Neural crest cell (in vitro differentiated cells): ENCODE results near the gene TTC23. TPM values are rescaled to one million over a fixed set of nuclear protein-coding genes. Genes with fewer than 3 reads are reported as not detected.

Experiments used
- DNase-seq: peaks from one replicate; pipeline ENCODE4 v3.0.0; 2021; ENCODE audit warnings: low read depth, mixed read lengths, low spot score
- H3K27ac Mint-ChIP-seq: one replicate; pipeline ENCODE4 v1.8.0; 2021; ENCODE audit warnings: mild to moderate bottlenecking, mixed read lengths; ENCODE audit not compliant: unreplicated experiment
- H3K27me3 Mint-ChIP-seq: 2 replicates; pipeline ENCODE4 v1.8.0; 2021; ENCODE audit warnings: low read depth, mild to moderate bottlenecking, mixed read lengths
- H3K36me3 Mint-ChIP-seq: 2 replicates; pipeline ENCODE4 v1.8.0; 2021; ENCODE audit warnings: low read depth, mild to moderate bottlenecking, mixed read lengths
- H3K4me1 Mint-ChIP-seq: 2 replicates; pipeline ENCODE4 v1.8.0; 2021; ENCODE audit warnings: mixed read lengths
- H3K4me3 Mint-ChIP-seq: one replicate; pipeline ENCODE4 v1.8.0; 2021; ENCODE audit warnings: mild to moderate bottlenecking, mixed read lengths
- H3K9me3 Mint-ChIP-seq: 2 replicates; pipeline ENCODE4 v1.8.0; 2021; ENCODE audit warnings: mixed read lengths
- total RNA-seq: library from RNA; stranded (reverse); gene quantifications from 2 replicates; pipeline ENCODE4 v1.2.1, GENCODE V29; 2021
- TF ChIP-seq, protein P1 (sequence below): fragments of 200-600 bp; sonication (generic); conservative IDR thresholded peaks from 2 replicates; pipeline ENCODE4 v1.5.0; 2021; ENCODE audit warnings: antibody characterized with exemption, mild to moderate bottlenecking

TTC23 gene
- total RNA-seq, 1 donor from 2014 or later, result 25.7 TPM

DNA sequence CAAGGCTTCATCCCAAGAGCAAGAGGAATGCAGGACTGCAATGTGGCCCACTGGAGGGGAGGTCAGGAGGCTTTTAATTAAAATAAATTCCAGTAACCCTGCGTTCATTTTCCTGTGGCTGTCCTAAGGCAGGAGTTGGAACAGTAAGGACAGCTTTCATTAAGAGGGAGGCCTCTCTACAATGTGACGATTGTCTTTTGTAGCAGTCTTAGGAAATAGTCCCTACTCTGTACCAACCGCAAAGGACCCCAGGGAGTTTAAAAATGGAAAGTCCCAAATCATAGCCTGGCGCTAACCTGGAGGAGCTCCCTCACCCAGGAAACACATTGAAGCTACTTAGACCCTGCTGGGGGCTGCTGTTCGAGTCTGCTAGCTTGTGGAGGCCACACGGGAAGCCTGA lies 81.7 kb downstream of the TTC23 start:
- Mint-ChIP-seq H3K27ac (peak overlapping the region; percentile 15), H3K9me3 (no peaks in the 10 kb centered on the region), H3K4me1 (peaks cover 9% of the 10 kb centered on the region), H3K36me3 (peaks cover 8% of the 10 kb centered on the region), H3K27me3 (no peaks in the 10 kb centered on the region), H3K4me3 (peak overlapping the region; percentile 15)
- DNase-seq, result no peak
- TF ChIP-seq, protein P1, sequence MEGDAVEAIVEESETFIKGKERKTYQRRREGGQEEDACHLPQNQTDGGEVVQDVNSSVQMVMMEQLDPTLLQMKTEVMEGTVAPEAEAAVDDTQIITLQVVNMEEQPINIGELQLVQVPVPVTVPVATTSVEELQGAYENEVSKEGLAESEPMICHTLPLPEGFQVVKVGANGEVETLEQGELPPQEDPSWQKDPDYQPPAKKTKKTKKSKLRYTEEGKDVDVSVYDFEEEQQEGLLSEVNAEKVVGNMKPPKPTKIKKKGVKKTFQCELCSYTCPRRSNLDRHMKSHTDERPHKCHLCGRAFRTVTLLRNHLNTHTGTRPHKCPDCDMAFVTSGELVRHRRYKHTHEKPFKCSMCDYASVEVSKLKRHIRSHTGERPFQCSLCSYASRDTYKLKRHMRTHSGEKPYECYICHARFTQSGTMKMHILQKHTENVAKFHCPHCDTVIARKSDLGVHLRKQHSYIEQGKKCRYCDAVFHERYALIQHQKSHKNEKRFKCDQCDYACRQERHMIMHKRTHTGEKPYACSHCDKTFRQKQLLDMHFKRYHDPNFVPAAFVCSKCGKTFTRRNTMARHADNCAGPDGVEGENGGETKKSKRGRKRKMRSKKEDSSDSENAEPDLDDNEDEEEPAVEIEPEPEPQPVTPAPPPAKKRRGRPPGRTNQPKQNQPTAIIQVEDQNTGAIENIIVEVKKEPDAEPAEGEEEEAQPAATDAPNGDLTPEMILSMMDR, result no peak

GRCh38 chr15:99167201-99167600 lies 82.2 kb downstream of the TTC23 start:
- TF ChIP-seq, protein P1, result no peak
- H3K27me3 Mint-ChIP-seq, result no peaks in the 10 kb centered on the region
- H3K4me3 Mint-ChIP-seq, result peak overlapping the region; percentile 15
- H3K9me3 Mint-ChIP-seq, result no peaks in the 10 kb centered on the region
- peaks cover 10% of the 10 kb centered on the region for H3K36me3 Mint-ChIP-seq
- H3K4me1 Mint-ChIP-seq, result peaks cover 9% of the 10 kb centered on the region
- DNase-seq, result no peak
- H3K27ac Mint-ChIP-seq, result peak overlapping the region; percentile 15

- Mint-ChIP-seq H3K27ac (no peak overlapping the region), H3K9me3 (no peaks in the 10 kb centered on the region), H3K36me3 (peaks cover 12% of the 10 kb centered on the region), H3K4me3 (no peak overlapping the region), H3K27me3 (no peaks in the 10 kb centered on the region), H3K4me1 (peaks cover 9% of the 10 kb centered on the region)
- TF ChIP-seq, protein P1, result no peak
- no peak for DNase-seq
These were observed 83.3 kb downstream of the TTC23 start for GRCh38 chr15:99165956-99166689.

DNA sequence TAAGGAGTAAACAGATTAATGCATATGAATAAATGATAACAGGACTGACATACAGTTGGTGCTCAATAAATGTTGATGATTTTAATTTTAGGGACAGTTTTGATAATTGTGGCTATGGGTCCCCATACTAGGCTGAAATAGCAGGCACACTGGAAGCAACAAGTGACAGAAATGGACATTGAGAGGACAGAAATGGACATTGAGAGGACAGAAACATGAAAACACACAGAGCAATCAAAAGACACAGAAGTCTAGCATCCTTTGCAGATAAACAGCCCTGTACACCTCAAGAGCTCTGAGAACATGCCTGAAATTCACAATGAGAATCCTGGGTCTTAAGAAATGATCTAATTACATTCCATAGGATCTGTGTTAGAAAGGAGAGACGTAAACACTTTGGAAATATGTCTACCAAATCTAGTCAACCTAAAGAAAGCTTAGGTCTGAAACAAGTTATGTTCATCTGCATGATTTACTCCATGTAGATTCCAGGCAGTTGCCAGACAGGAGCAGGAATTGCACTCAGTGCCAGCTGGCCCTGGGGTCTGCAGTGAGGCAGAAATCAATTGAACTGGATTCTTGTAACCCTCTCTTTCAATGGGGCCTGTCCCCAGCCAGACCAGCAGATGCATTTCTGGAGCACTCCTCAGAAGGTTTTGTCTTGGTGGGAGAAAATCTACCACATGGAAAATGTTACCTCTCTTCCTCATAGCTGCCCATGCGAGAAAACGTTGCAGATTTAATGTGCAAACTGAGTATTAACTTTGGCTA lies 84.2 kb downstream of the TTC23 start:
- Mint-ChIP-seq H3K36me3 (peaks cover 12% of the 10 kb centered on the region), H3K4me1 (peaks cover 9% of the 10 kb centered on the region), H3K27me3 (no peaks in the 10 kb centered on the region), H3K9me3 (no peaks in the 10 kb centered on the region), H3K27ac (no peak overlapping the region), H3K4me3 (no peak overlapping the region)
- TF ChIP-seq, protein P1, result no peak
- no peak for DNase-seq

GRCh38 chr15:99164119-99164518 lies 85.3 kb downstream of the TTC23 start:
- H3K4me1 Mint-ChIP-seq, result peaks cover 20% of the 10 kb centered on the region
- no peak for DNase-seq
- H3K4me3 Mint-ChIP-seq, result no peak overlapping the region
- no peak overlapping the region for H3K27ac Mint-ChIP-seq
- peaks cover 22% of the 10 kb centered on the region for H3K36me3 Mint-ChIP-seq
- peaks cover 3% of the 10 kb centered on the region for H3K9me3 Mint-ChIP-seq
- TF ChIP-seq, protein P1, result no peak
- H3K27me3 Mint-ChIP-seq, result no peaks in the 10 kb centered on the region
